ENCODE data around the gene SCN5A.

GRCh38 chr3:38597502-38598060 lies 51.9 kb downstream of the SCN5A start:
- TF ChIP-seq, protein P1, sequence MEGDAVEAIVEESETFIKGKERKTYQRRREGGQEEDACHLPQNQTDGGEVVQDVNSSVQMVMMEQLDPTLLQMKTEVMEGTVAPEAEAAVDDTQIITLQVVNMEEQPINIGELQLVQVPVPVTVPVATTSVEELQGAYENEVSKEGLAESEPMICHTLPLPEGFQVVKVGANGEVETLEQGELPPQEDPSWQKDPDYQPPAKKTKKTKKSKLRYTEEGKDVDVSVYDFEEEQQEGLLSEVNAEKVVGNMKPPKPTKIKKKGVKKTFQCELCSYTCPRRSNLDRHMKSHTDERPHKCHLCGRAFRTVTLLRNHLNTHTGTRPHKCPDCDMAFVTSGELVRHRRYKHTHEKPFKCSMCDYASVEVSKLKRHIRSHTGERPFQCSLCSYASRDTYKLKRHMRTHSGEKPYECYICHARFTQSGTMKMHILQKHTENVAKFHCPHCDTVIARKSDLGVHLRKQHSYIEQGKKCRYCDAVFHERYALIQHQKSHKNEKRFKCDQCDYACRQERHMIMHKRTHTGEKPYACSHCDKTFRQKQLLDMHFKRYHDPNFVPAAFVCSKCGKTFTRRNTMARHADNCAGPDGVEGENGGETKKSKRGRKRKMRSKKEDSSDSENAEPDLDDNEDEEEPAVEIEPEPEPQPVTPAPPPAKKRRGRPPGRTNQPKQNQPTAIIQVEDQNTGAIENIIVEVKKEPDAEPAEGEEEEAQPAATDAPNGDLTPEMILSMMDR (IDR thresholded peaks at IDR 0.05; ENCODE audit: low read depth, low read length, missing input control) = no peak
- TF ChIP-seq, protein P2, sequence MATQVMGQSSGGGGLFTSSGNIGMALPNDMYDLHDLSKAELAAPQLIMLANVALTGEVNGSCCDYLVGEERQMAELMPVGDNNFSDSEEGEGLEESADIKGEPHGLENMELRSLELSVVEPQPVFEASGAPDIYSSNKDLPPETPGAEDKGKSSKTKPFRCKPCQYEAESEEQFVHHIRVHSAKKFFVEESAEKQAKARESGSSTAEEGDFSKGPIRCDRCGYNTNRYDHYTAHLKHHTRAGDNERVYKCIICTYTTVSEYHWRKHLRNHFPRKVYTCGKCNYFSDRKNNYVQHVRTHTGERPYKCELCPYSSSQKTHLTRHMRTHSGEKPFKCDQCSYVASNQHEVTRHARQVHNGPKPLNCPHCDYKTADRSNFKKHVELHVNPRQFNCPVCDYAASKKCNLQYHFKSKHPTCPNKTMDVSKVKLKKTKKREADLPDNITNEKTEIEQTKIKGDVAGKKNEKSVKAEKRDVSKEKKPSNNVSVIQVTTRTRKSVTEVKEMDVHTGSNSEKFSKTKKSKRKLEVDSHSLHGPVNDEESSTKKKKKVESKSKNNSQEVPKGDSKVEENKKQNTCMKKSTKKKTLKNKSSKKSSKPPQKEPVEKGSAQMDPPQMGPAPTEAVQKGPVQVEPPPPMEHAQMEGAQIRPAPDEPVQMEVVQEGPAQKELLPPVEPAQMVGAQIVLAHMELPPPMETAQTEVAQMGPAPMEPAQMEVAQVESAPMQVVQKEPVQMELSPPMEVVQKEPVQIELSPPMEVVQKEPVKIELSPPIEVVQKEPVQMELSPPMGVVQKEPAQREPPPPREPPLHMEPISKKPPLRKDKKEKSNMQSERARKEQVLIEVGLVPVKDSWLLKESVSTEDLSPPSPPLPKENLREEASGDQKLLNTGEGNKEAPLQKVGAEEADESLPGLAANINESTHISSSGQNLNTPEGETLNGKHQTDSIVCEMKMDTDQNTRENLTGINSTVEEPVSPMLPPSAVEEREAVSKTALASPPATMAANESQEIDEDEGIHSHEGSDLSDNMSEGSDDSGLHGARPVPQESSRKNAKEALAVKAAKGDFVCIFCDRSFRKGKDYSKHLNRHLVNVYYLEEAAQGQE (IDR thresholded peaks at IDR 0.05) = no peak
- TF ChIP-seq FOXA1 (IDR thresholded peaks at IDR 0.05) (no peak), NR2F2 (IDR thresholded peaks at IDR 0.05) (no peak), YY1 (IDR thresholded peaks at IDR 0.05) (no peak), RXRA (IDR thresholded peaks at IDR 0.05) (no peak), SP1 (IDR thresholded peaks at IDR 0.05) (no peak), TAF1 (conservative IDR thresholded peaks at IDR 0.05) (no peak), MAX (IDR thresholded peaks at IDR 0.05) (no peak), RAD21 (IDR thresholded peaks at IDR 0.05) (no peak), HNF4G (IDR thresholded peaks at IDR 0.05) (no peak)
- TF ChIP-seq, protein P3, sequence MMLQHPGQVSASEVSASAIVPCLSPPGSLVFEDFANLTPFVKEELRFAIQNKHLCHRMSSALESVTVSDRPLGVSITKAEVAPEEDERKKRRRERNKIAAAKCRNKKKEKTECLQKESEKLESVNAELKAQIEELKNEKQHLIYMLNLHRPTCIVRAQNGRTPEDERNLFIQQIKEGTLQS (IDR thresholded peaks at IDR 0.05) = no peak
- TF ChIP-seq, protein P4, sequence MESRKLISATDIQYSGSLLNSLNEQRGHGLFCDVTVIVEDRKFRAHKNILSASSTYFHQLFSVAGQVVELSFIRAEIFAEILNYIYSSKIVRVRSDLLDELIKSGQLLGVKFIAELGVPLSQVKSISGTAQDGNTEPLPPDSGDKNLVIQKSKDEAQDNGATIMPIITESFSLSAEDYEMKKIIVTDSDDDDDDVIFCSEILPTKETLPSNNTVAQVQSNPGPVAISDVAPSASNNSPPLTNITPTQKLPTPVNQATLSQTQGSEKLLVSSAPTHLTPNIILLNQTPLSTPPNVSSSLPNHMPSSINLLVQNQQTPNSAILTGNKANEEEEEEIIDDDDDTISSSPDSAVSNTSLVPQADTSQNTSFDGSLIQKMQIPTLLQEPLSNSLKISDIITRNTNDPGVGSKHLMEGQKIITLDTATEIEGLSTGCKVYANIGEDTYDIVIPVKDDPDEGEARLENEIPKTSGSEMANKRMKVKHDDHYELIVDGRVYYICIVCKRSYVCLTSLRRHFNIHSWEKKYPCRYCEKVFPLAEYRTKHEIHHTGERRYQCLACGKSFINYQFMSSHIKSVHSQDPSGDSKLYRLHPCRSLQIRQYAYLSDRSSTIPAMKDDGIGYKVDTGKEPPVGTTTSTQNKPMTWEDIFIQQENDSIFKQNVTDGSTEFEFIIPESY (IDR thresholded peaks at IDR 0.05) = no peak

Measured in liver (tissue), 3 donors.